ENCODE measurements around the gene FAT1.

FAT1 gene

GRCh38 chr4:186554539-186554913, 169.1 kb downstream of the FAT1 start:
- DNase-seq (ENCODE audit: low read depth), result peak; percentile 34
- TF ChIP-seq CTCF (IDR thresholded peaks at IDR 0.05; ENCODE audit: low read length, missing control alignments), result peak; percentile 26
- peak overlapping the region; percentile 34 for H3K4me3 ChIP-seq (replicated peaks; ENCODE audit: low read depth, low read length)

DNA sequence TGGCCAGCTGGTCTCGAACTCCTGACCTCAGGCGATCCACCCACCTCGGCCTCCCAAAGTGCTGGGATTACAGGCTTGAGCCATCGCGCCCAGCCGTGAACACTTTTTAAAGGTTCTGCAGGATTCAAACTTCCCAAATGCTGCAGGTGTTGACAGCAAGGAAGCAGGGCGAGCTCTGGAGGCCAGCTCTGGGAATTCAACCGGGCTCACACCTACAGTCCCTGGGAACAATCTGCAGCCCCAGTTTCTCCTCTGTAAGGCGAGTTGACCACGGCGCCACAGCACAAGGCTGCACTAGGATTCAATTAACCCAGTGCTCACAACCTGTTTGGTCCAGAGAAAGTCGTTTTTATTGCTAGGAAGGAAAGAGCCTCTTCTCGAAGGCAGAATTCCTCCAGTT, 169.9 kb downstream of the FAT1 start:
- DNase-seq (ENCODE audit: low read depth), result no peak
- no peak for TF ChIP-seq CTCF (IDR thresholded peaks at IDR 0.05; ENCODE audit: low read length, missing control alignments)
- no peak overlapping the region for H3K4me3 ChIP-seq (replicated peaks; ENCODE audit: low read depth, low read length)

- DNase-seq (ENCODE audit: low read depth), result no peak
- H3K4me3 ChIP-seq (replicated peaks; ENCODE audit: low read depth, low read length), result no peak overlapping the region
- no peak for TF ChIP-seq CTCF (IDR thresholded peaks at IDR 0.05; ENCODE audit: low read length, missing control alignments)
These were observed 171.8 kb downstream of the FAT1 start for GRCh38 chr4:186551849-186552248.

GRCh38 chr4:186545436-186545835, 178.2 kb downstream of the FAT1 start:
- no peak for TF ChIP-seq CTCF (IDR thresholded peaks at IDR 0.05; ENCODE audit: low read length, missing control alignments)
- DNase-seq (ENCODE audit: low read depth), result no peak
- no peak overlapping the region for H3K4me3 ChIP-seq (replicated peaks; ENCODE audit: low read depth, low read length)

DNA sequence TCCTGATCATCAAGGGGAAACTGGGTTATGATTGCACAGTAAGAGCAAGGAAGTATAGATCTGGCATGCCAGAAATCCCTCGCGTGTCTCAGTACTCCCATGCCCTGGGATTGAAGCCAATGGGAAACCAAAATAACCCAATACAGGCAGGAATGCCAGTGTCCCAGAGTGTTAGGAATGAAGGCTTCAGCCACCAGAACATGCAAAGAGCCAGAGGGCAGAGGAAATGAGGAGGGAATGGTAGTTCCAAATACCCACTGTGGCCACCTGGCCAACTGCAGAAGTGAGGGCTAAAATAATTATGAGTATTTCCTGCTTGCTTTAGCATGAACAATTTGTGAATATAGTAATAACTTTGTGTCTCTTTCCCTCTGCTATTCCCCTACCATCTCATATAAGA, 180.4 kb downstream of the FAT1 start:
- TF ChIP-seq CTCF (IDR thresholded peaks at IDR 0.05; ENCODE audit: low read length, missing control alignments), result no peak
- no peak overlapping the region for H3K4me3 ChIP-seq (replicated peaks; ENCODE audit: low read depth, low read length)
- DNase-seq (ENCODE audit: low read depth), result no peak

DNA sequence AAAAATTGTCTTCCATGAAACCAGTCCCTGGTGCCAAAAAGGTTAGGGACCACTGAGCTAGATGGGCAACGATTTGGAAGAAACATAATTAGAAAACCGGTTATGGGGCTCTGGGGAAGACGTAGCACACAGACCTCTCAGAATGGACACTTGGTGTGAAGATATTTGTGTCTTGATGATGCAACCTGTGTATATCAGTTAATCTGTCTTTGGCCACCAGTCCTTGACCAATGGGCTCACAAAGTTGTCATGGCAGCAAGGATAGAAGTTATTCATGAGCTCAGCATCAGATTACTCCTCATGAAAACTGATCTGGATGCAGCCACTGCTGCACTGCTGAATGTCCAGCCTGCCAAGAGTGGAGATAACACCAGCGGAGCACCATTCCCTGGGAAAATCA, 181.9 kb downstream of the FAT1 start:
- no peak for DNase-seq (ENCODE audit: low read depth)
- no peak overlapping the region for H3K4me3 ChIP-seq (replicated peaks; ENCODE audit: low read depth, low read length)
- no peak for TF ChIP-seq CTCF (IDR thresholded peaks at IDR 0.05; ENCODE audit: low read length, missing control alignments)

GRCh38 chr4:186537843-186538521, 185.7 kb downstream of the FAT1 start:
- H3K4me3 ChIP-seq (replicated peaks; ENCODE audit: low read depth, low read length), result no peak overlapping the region
- DNase-seq (ENCODE audit: low read depth), result no peak
- no peak for TF ChIP-seq CTCF (IDR thresholded peaks at IDR 0.05; ENCODE audit: low read length, missing control alignments)

Data from fibroblast of pulmonary artery (primary cell).